ENCODE results near the gene SLC15A3. TPM values are rescaled to one million over a fixed set of nuclear protein-coding genes. Genes with fewer than 3 reads are reported as not detected.
A peak's percentile ranks its signal among the peaks of the same experiment; 100 is the strongest.

Gene SLC15A3
- total and polyA plus RNA-seq, 10 donors: 62.9 to 139 (median 115) TPM

DNA sequence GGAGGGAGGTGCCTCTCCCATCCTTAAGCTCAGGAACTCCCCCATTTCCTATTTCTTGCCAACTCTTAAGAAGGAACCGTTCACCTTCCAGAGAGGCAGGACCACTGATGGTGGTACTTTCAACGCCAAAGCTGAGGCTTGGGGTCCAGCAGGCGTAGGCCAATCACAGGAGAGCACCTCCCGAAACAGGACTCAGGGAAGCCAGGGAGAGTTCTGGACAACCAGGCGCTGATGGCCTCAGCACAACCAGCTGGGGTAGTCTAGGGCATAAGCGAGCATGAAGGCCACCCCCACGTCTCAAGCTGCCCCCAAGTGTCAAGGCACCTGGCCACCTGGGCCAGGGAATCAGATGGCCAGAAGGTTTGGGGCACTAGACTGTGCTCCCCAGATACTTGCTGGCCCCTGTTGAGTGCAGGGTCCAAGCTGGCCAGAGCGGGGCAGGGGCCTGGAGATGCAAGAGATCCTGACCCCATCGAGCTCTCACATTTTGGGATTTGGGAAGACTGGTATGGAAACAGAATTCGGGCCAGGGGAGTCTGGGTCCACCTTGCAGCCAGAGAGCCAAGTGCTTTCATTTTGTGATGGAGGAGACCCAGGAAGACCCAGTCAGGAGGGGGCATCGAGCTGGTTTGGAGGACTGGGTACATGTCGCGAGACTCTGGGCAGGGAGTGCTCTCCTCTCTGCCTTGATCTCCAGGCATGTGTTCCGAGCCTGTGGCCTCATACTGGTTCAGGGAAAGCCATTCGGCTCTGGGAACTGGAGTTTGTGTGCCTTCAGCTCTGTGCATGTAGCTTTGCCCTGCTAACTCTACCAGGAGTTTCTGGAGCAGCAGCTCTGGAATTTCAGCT is 20.4 kb upstream of the SLC15A3 start:
- TF ChIP-seq CTCF (IDR thresholded peaks at IDR 0.05 in 8 of 11, conservative IDR thresholded peaks at IDR 0.05 in 3 of 11) (no peak), POLR2A (IDR thresholded peaks at IDR 0.05) (no peak), POLR2AphosphoS5 (IDR thresholded peaks at IDR 0.05) (no peak)
- Histone ChIP-seq H3K4me1 (peaks cover 11 to 45% (median 25%) of the 10 kb centered on the region in 6 donors), H3K9me3 (peaks cover 0 to 8% (median 0%) of the 10 kb centered on the region in 8 donors), H3K36me3 (no peaks in the 10 kb centered on the region), H3K4me3 (peak overlapping the region; percentile 22 to 68 (median 39)), H3K27ac (peak overlapping the region; percentile 62 to 87 (median 76)), H3K27me3 (replicated peaks in 1 of 7) (no peaks in the 10 kb centered on the region)
- intact Hi-C loops (cut with DNase I; ENCODE audit: low total_unique reads): no loop called here
- no peak for DNase-seq
- 73 to 86% (median 79%) methylated on average over 12 to 15 of the region's 15 CpGs for WGBS, 5 donors

DNA sequence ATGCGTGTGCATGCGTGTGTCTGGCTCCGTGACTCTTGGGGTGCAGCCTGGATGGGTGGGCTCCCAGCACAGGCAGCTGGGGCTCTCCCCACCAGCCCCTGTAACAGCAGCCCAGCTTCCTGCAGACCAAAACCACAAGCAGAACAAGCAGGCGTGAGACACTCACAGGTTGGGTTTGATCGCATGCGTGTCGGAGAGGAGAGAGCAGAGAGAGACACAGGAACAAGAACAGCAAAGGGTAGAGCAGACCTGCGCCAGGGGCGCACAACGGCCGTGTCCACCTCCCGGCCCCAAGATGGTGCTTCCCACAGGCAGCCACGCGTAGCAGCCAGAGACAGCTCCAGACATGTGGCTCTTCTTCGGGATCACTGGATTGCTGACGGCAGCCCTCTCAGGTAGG is 19.5 kb upstream of the SLC15A3 start, which contains the start of gene CD6:
CD6 (plus strand) TSS at position 161 of the 400 bp plus-strand sequence; CDS start at position 347, 186 bp downstream.
- Histone ChIP-seq H3K27me3 (replicated peaks in 1 of 7) (no peaks in the 10 kb centered on the region), H3K36me3 (no peaks in the 10 kb centered on the region), H3K4me1 (peaks cover 9 to 36% (median 17%) of the 10 kb centered on the region in 6 donors), H3K4me3 (peak within 1 kb of the TSS; percentile 22 to 68 (median 39)), H3K9me3 (peaks cover 0 to 8% (median 0%) of the 10 kb centered on the region in 8 donors), H3K27ac (peak within 1 kb of the TSS; percentile 62 to 87 (median 76))
- TF ChIP-seq CTCF (IDR thresholded peaks at IDR 0.05 in 8 of 11, conservative IDR thresholded peaks at IDR 0.05 in 3 of 11) (no peak), POLR2AphosphoS5 (IDR thresholded peaks at IDR 0.05) (peak; percentile 71 to 83 (median 75))
- intact Hi-C loops (cut with DNase I; ENCODE audit: low total_unique reads): loop anchor here (2.0 kb wide), 1 partner anchor 159 kb away; no protein-coding TSS in a partner anchor
- peak; percentile 88 for DNase-seq
- WGBS, 5 donors: 36 to 45% (median 41%) methylated on average over 13 to 16 of the region's 16 CpGs

GRCh38 chr11:60970890-60971289 is 18.9 kb upstream of the SLC15A3 start:
- peaks cover 9 to 33% (median 17%) of the 10 kb centered on the region in 6 donors for H3K4me1 ChIP-seq
- TF ChIP-seq CTCF (IDR thresholded peaks at IDR 0.05 in 8 of 11, conservative IDR thresholded peaks at IDR 0.05 in 3 of 11) (no peak), POLR2AphosphoS5 (IDR thresholded peaks at IDR 0.05) (no peak)
- 75 to 84% (median 76%) methylated on average over 5 of the region's 5 CpGs for WGBS, 5 donors
- intact Hi-C loops (cut with DNase I; ENCODE audit: low total_unique reads): loop anchor here (2.0 kb wide), 1 partner anchor 160 kb away; no protein-coding TSS in a partner anchor
- no peaks in the 10 kb centered on the region for H3K27me3 ChIP-seq (replicated peaks in 1 of 7)
- H3K36me3 ChIP-seq: no peaks in the 10 kb centered on the region
- H3K27ac ChIP-seq: peak overlapping the region in 5 of 8 donors; percentile 75 to 87 (median 79)
- DNase-seq: no peak
- H3K4me3 ChIP-seq: peak overlapping the region in 4 of 8 donors; percentile 32 to 68 (median 40)
- peaks cover 0 to 8% (median 0%) of the 10 kb centered on the region in 8 donors for H3K9me3 ChIP-seq

DNA sequence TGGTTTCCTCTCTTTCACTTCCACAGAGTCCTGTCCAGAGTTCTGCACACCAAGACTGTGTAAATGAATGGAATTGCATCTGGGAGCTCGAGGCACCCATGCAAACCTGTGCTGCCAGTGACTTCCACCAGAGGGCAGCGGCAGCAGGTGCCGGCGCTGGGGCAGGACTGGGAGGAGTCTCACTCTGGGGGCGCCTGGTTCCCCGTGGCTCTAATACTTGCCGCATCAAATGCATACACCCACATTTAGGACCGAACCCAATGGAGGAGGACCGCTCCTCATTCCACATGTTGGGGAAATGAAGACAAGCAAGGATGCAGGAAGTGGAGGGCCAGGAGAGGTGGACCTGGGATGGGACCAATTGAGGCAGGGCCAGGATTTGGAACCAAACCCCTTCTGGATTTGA is 18.4 kb upstream of the SLC15A3 start:
- Histone ChIP-seq H3K4me3 (peak overlapping the region in 1 of 8 donors; percentile 68), H3K27ac (peak overlapping the region in 3 of 8 donors; percentile 77 to 87 (median 80)), H3K4me1 (peaks cover 9 to 33% (median 17%) of the 10 kb centered on the region in 6 donors), H3K36me3 (no peaks in the 10 kb centered on the region), H3K9me3 (peaks cover 0 to 8% (median 0%) of the 10 kb centered on the region in 8 donors), H3K27me3 (replicated peaks in 1 of 7) (no peaks in the 10 kb centered on the region)
- intact Hi-C loops (cut with DNase I; ENCODE audit: low total_unique reads): loop anchor here (2.0 kb wide), 1 partner anchor 160 kb away; no protein-coding TSS in a partner anchor
- peak; percentile 94 for DNase-seq
- TF ChIP-seq CTCF (IDR thresholded peaks at IDR 0.05 in 8 of 11, conservative IDR thresholded peaks at IDR 0.05 in 3 of 11) (peak; percentile 81 to 94 (median 92)), POLR2A (IDR thresholded peaks at IDR 0.05) (no peak), POLR2AphosphoS5 (IDR thresholded peaks at IDR 0.05) (peak; percentile 55 to 71 (median 58))
- 6 to 16% (median 14%) methylated on average over 8 to 9 of the region's 9 CpGs for WGBS, 5 donors
